ENCODE results near the gene FLII.

The FLII gene

DNA sequence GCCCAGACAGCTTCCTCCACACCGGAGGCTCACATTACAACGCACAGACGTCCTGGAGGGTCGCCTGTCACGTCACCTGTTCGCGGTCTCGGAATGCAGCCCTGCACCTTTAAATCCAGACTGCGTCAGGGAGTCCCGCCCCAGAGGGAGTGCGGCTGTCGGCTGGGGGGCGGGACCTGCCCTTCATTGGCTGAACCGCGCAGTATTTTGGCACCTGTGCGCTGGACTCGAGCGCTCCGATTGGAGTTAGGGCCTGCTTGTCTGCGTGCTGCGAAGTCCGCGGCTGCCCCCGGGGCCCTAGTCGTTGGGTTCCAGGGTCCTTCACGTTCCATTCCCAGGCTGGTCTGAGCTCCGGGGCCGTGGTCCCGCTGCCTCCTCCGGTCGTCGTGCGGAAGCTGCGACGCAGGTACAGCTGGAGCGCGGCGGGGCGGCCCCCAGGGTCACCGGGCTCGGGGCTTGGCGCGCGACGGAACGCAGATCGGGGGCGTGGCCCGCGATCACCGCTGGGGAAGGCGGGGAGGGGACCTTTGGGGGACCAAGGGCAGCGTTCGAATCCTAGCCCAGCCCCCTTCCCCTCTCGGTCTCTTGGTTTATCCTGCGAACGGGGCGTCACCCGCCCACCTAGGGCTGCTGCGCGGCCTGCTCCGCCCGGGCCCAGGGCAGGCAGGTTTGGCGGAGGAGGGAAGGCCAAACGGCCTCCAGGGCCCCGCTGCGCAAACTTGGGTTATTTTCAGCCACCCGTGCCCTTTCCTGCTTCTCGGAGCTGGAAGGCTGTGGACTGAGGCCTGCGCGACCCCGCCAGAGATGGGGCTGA is 2.0 kb upstream of the FLII start, which contains the start of gene MIEF2:
Gene MIEF2, plus strand, starts transcription at position 331 of the 814 bp plus-strand sequence. CDS start 2,059 bp downstream, outside the sequence.
- in situ Hi-C loops (cut with HindIII; ENCODE audit: low sequenced_read_pairs): no loop called here

GRCh38 chr17:18259621-18260331 is 1.2 kb upstream of the FLII start:
- in situ Hi-C loops (cut with HindIII; ENCODE audit: low sequenced_read_pairs): no loop called here

- in situ Hi-C loops (cut with HindIII; ENCODE audit: low sequenced_read_pairs): no loop called here
Measured at GRCh38 chr17:18257982-18258355, 569 bp downstream of the FLII start.

DNA sequence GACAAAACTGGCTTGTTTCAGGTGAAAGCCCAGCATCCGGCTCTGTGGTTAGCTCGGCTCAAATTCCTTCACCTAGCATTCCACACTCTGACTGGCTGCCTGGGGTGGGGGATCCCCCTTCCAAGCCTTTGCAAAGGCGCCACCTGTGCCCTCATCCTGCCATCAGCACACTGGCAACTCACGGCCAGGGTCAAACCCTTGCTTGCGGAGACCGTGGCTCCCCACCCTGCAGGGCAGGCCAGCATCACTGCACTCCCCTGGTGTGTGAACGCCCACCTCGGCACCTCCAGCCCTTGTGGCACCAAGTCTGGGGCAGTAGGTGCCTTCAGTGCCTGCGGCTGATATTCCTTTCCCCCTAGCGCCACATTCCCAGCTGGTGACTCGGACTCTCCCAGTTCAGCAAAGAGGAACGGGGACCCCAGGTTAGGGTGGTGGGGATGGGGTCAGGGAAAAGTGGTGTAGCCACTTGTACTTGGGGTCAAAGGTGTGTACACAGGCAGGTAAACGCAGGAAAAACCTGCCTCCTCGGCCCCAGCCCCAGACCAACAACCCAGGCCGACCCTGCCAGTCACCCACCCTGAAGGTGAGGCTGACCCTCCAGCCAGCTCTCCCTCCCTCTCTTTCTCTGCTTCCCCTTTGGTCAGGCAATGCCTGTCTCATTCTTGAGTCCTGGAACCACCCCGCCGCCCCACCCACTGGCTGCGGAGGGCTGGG is 1.1 kb downstream of the FLII start:
- in situ Hi-C loops (cut with HindIII; ENCODE audit: low sequenced_read_pairs): no loop called here

- in situ Hi-C loops (cut with HindIII; ENCODE audit: low sequenced_read_pairs): no loop called here
Measured at GRCh38 chr17:18256776-18257175, 1.8 kb downstream of the FLII start.

- in situ Hi-C loops (cut with HindIII; ENCODE audit: low sequenced_read_pairs): no loop called here
Measured at GRCh38 chr17:18256351-18256750, 2.2 kb downstream of the FLII start.

- in situ Hi-C loops (cut with HindIII; ENCODE audit: low sequenced_read_pairs): no loop called here
Measured at GRCh38 chr17:18254888-18255649, 3.5 kb downstream of the FLII start.

DNA sequence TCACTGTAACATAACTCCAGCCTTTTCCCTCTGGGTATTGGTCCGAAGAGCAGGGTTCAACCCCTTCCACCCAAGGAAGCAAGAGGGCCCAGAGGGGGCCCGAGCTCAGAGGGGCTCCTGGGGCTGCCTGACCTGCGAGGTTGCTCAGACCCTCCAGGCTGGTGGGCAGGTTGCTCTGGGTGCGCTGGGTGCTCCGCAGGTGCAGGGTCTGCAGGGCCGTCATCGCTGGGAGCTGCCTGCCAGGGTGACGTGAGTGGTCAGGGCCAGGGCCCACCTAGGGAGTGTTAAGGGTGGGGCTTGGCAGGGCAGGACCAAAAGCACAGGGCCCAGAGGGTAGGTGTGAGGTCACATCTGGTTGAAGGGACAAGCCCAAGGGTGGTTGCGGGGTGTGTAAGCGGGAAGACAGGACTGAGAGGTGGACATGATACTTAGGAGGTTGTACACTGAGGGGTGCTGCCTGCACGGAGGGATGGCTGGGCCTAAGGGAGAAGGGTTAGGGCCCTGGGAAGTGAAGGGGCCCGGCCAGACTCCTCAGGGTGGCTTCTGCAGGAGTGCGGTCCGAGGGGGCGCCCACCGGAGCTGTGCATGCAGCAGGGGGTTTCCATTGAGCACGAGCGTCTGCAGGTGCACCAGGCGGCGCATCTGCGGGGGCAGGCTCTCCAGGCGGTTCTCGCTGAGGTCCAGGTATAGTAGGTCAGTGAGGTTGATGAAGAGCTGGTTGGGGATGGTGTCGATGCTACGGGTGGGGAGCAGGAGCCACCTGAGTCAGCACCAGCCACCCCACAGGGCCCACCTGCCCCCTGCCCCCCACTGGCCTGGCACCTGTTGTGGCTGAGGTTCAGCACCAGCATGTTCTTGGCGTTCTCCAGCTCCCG is 4.4 kb downstream of the FLII start:
- in situ Hi-C loops (cut with HindIII; ENCODE audit: low sequenced_read_pairs): no loop called here

DNA sequence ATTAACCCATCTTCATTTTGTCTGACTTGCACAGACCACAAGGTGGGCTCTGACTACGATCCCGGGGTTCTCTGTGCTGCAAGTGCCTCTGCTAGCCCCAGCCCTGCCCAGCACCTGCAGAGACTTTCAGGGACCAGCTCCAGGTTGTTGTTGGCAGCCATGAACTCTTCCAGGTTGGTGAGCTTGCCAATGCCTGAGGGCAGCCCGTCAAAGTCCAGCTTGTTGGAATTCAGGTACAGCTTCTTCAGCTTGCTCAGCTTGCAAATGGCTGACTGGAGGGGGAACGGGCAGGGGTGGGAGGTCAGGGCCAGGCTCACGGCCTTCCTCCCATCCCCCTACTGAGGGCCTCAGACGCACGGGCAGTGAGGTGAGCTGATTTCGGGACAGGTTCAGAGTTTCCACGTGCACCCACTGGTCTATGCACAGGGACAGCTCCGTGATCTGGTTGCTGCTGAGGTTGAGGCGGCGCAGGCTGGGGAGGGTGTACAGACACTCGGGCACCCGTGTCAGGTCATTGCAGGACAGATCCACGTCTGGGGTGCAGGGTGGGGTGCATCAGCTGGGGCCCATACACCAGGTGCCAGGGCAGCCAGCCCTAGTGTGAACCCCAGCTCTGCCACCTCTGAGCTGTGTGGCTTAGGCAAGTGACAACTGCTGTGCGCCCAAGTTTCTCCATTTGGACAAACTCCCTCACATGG is 5.2 kb downstream of the FLII start:
- in situ Hi-C loops (cut with HindIII; ENCODE audit: low sequenced_read_pairs): no loop called here

GRCh38 chr17:18252160-18252559 is 6.4 kb downstream of the FLII start:
- in situ Hi-C loops (cut with HindIII; ENCODE audit: low sequenced_read_pairs): no loop called here

- in situ Hi-C loops (cut with HindIII; ENCODE audit: low sequenced_read_pairs): no loop called here
Measured at GRCh38 chr17:18251204-18251603, 7.3 kb downstream of the FLII start.

- in situ Hi-C loops (cut with HindIII; ENCODE audit: low sequenced_read_pairs): no loop called here
Measured at GRCh38 chr17:18250708-18251107, 7.8 kb downstream of the FLII start.

DNA sequence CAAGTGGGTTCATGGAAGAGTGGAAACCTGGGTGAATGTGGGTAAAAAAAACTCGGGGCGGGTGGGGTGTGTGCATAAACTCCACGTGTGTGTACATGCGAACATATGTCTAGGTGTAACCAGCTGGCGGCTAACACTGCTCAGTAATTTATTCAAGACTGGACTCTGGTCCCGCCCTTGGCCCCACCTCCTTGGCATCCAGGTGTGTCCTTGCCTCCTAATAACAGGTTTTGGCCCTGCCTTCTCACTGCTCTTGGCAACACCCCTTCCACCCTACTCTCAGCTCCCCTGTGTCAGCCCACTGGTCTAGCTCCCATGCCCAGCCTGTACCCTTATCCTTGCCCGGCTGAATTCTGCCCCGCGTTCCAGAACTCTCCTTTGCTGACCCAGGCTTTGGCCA is 8.3 kb downstream of the FLII start:
- in situ Hi-C loops (cut with HindIII; ENCODE audit: low sequenced_read_pairs): no loop called here

DNA sequence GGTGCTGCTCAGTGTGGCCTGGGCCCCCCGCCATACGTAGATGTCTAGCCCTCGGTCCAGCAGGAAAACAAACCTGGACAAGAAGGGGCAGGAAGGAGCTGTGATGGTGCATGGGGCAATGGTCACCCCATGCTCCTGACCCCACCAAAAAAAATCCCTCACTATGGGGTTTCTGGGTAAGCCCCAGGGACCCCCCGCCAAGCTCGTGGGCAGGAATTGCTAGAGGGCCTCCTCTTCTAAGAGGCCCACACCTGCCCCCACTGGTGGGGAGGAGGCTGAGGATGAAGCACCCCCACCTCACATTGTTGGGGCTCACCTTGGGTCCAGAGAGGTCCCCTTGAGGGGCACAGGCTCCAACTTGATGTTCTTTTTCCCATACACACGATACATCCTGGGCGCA is 9.7 kb downstream of the FLII start:
- in situ Hi-C loops (cut with HindIII; ENCODE audit: low sequenced_read_pairs): no loop called here

- in situ Hi-C loops (cut with HindIII; ENCODE audit: low sequenced_read_pairs): no loop called here
Measured at GRCh38 chr17:18248300-18248731, 10.2 kb downstream of the FLII start.

GRCh38 chr17:18247613-18248001 is 10.9 kb downstream of the FLII start:
- in situ Hi-C loops (cut with HindIII; ENCODE audit: low sequenced_read_pairs): no loop called here

- in situ Hi-C loops (cut with HindIII; ENCODE audit: low sequenced_read_pairs): no loop called here
Measured at GRCh38 chr17:18246880-18247612, 11.5 kb downstream of the FLII start.

GRCh38 chr17:18246109-18246725 is 12.3 kb downstream of the FLII start:
- in situ Hi-C loops (cut with HindIII; ENCODE audit: low sequenced_read_pairs): no loop called here

Data from DLD1 (cell line).